SK-N-MC (cell line): Measurements from ENCODE around the gene BRIP1.

Experiments
- EZH2 ChIP-seq: fragments of 200-600 bp; sonication (generic); IDR thresholded peaks from one replicate; pipeline ENCODE4 v1.6.1; 2017; ENCODE audit warnings: antibody characterized with exemption
- FOXP2 ChIP-seq: optimal IDR thresholded peaks from 2 replicates; pipeline ENCODE3; 2011; ENCODE audit warnings: mild to moderate bottlenecking, moderate library complexity; ENCODE audit not compliant: insufficient read depth; ENCODE audit errors: extremely low read length, control extremely low read depth
- POLR2AphosphoS5 ChIP-seq: IDR thresholded peaks from 2 replicates; pipeline ENCODE4 v1.6.1; 2012; ENCODE audit warnings: mild to moderate bottlenecking, low read depth, low read length, borderline replicate concordance

DNA sequence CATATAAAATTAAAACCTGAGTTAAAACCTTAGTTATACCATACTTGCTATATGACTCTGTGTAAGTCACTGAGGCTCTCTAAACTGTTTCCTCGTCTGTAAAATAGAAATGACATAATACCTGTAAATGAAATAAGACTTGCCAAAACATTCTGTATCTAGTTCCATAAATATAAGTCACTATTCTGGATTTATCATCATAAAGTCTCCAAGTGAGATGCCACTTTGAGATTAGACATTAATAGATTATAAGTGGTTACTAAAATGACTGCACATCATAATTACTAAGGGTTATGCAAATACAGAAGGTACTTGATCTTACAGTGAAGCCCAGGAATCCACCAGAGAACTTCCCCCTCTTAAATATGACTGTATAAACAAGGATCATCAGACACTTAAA is 12.0 kb upstream of the BRIP1 start:
- no peak for TF ChIP-seq EZH2
- no peak for TF ChIP-seq POLR2AphosphoS5
- TF ChIP-seq FOXP2, result no peak
